Endothelial cell of umbilical vein (primary cell): Measurements from ENCODE around the gene PRKAG2. TPM values are rescaled to one million over a fixed set of nuclear protein-coding genes. Genes with fewer than 3 reads are reported as not detected.

Experiments
- BruUV-seq: library from RNA; stranded (reverse); fragments of 400-500 nt; replicated peaks from 2 replicates; lab custom pipeline; 2021; lab: Mats Ljungman, UMichigan
- CTCF ChIA-PET: fragments of 300-600, 350-600 bp; sonication (Branson Sonifier 250); formaldehyde crosslinking; loops from one replicate; lab custom pipeline; 2021; ENCODE audit warnings: antibody characterized with exemption, inconsistent platforms; lab: Charles Lee
- POLR2A ChIA-PET: fragments of 300-600, 350-600 bp; sonication (Branson Sonifier 250); formaldehyde crosslinking; loops from one replicate; lab custom pipeline; 2021; ENCODE audit warnings: antibody characterized with exemption, inconsistent platforms; lab: Charles Lee
- DNase-seq: peaks from one replicate; pipeline ENCODE4 v3.0.0-alpha.2; 2011; ENCODE audit warnings: low read depth, low spot score
- FAIRE-seq: peaks from 2 replicates; lab custom pipeline; 2011; peaks lifted over from hg19 to GRCh38; lab: Jason Lieb, UNC
- H2AFZ ChIP-seq: 2 replicates; pipeline ENCODE4 v1.6.0; 2012; ENCODE audit warnings: low read depth, low read length, control low read depth, inconsistent platforms
- H3K27ac ChIP-seq: 2 replicates; pipeline ENCODE4 v1.5.1; 2011; ENCODE audit warnings: low read depth, mild to moderate bottlenecking, control low read depth, low read length, moderate library complexity; ENCODE audit not compliant: insufficient read depth
- H3K27me3 ChIP-seq, 2 experiments: 2 replicates each; pipeline versions ENCODE4 v1.6.0 to v1.6.1; 2011; ENCODE audit warnings: low read length in 2 of 2, mixed read lengths in 1 of 2; ENCODE audit not compliant: control insufficient read depth in 2 of 2, insufficient read depth in 2 of 2
- H3K36me3 ChIP-seq, 2 experiments: 2 replicates in 1 of 2; 3 replicates in 1 of 2; pipeline ENCODE4 v1.5.1; 2011; ENCODE audit warnings: low read length in 2 of 2, mild to moderate bottlenecking in 1 of 2, moderate library complexity in 1 of 2; ENCODE audit not compliant: control insufficient read depth in 2 of 2, insufficient read depth in 2 of 2; ENCODE audit errors: extremely low read depth in 1 of 2
- H3K4me1 ChIP-seq: 3 replicates; pipeline ENCODE4 v1.5.1; 2011; ENCODE audit warnings: mild to moderate bottlenecking, low read length; ENCODE audit not compliant: control insufficient read depth, insufficient read depth; ENCODE audit errors: extremely low read depth
- H3K4me2 ChIP-seq: 2 replicates; pipeline ENCODE4 v1.6.1; 2011; ENCODE audit warnings: low read length, control low read depth, mixed read lengths; ENCODE audit not compliant: insufficient read depth
- H3K4me3 ChIP-seq, 3 experiments: fragments of 200-600 bp in 1 of 3; sonication (generic), shearing (Covaris generic) in 1 of 3; replicated peaks in 1 of 3; 2 replicates each; pipeline ENCODE4 v1.5.1; 2011 to 2016; ENCODE audit warnings: control low read depth in 3 of 3, low read length in 3 of 3, mild to moderate bottlenecking in 2 of 3, inconsistent platforms in 1 of 3, low read depth in 1 of 3, moderate library complexity in 1 of 3; ENCODE audit not compliant: insufficient read depth in 1 of 3
- H3K79me2 ChIP-seq: 2 replicates; pipeline ENCODE4 v1.6.0; 2012; ENCODE audit warnings: low read length, inconsistent platforms; ENCODE audit not compliant: control insufficient read depth, insufficient read depth
- H3K9ac ChIP-seq: replicated peaks from 2 replicates; pipeline ENCODE3; 2011; ENCODE audit warnings: low read length, control low read depth; ENCODE audit not compliant: insufficient read depth; ENCODE audit errors: extremely low read depth
- H3K9me1 ChIP-seq: replicated peaks from 3 replicates; pipeline ENCODE4 v1.6.0; 2011; ENCODE audit warnings: mild to moderate bottlenecking, low read length; ENCODE audit not compliant: control insufficient read depth, insufficient read depth; ENCODE audit errors: extremely low read depth
- H3K9me3 ChIP-seq: replicated peaks from 2 replicates; pipeline ENCODE4 v1.5.1; 2012; ENCODE audit warnings: low read length, inconsistent platforms; ENCODE audit not compliant: control insufficient read depth, insufficient read depth
- H4K20me1 ChIP-seq: replicated peaks from 2 replicates; pipeline ENCODE3; 2011; ENCODE audit warnings: mild to moderate bottlenecking, low read length; ENCODE audit not compliant: control insufficient read depth, insufficient read depth; ENCODE audit errors: extremely low read depth
- EZH2 ChIP-seq: IDR thresholded peaks from 2 replicates; pipeline ENCODE4 v1.6.1; 2012; ENCODE audit warnings: borderline replicate concordance, low read depth, mild to moderate bottlenecking, moderate library complexity, low read length, inconsistent platforms; ENCODE audit not compliant: severe bottlenecking
- FOS ChIP-seq: IDR thresholded peaks from 2 replicates; pipeline ENCODE4 v1.6.1; 2011; ENCODE audit warnings: mild to moderate bottlenecking, low read length, moderate library complexity, borderline replicate concordance; ENCODE audit not compliant: insufficient read depth
- JUN ChIP-seq: IDR thresholded peaks from 2 replicates; pipeline ENCODE4 v1.6.1; 2011; ENCODE audit warnings: borderline replicate concordance, low read depth; ENCODE audit not compliant: insufficient read length, insufficient read depth
- MYC ChIP-seq: IDR thresholded peaks from one replicate; pipeline ENCODE4 v1.6.1; 2011; ENCODE audit warnings: mild to moderate bottlenecking, low read depth, low read length
- POLR2AphosphoS5 ChIP-seq: IDR thresholded peaks from 2 replicates; pipeline ENCODE4 v1.6.1; 2012; ENCODE audit warnings: low read depth, mild to moderate bottlenecking, control low read depth, low read length, moderate library complexity; ENCODE audit not compliant: insufficient read depth
- dilution Hi-C: fragments of 300-500 bp; cut with MboI; formaldehyde crosslinking; loops from one replicate; pipeline ENCODE4 v1.15.0; 2019; ENCODE audit warnings: low sequenced_read_pairs; ENCODE audit not compliant: extremely low pct_ligation_motif_present
- intact Hi-C: fragments of 100-400 bp; cut with micrococcal nuclease; formaldehyde crosslinking; loops from one replicate; pipeline ENCODE4 v1.10.0; 2022
- polyA plus RNA-seq, 4 experiments: library from polyadenylated mRNA; depleted of rRNA in 3 of 4; stranded (reverse) in 3 of 4; unstranded in 1 of 4; fragments of >200 nt; gene quantifications; 2 replicates each; pipeline versions ENCODE4 v1.2.1 to v1.2.3, GENCODE V29; 2011 to 2012; ENCODE audit warnings: missing spikeins in 1 of 4
- total RNA-seq: library from RNA; stranded (reverse); gene quantifications from 2 replicates; pipeline ENCODE4 v1.2.3, GENCODE V29; 2021
- TF ChIP-seq, protein P1 (sequence below): IDR thresholded peaks from 2 replicates; pipeline ENCODE4 v1.6.1; 2011; ENCODE audit not compliant: insufficient read depth, insufficient read length

PRKAG2 gene
- total and polyA plus RNA-seq, 2 donors (not counting 3 experiments of a cell fraction or from before 2014, with no cell fraction given) = 19.3 to 51.5 TPM

DNA sequence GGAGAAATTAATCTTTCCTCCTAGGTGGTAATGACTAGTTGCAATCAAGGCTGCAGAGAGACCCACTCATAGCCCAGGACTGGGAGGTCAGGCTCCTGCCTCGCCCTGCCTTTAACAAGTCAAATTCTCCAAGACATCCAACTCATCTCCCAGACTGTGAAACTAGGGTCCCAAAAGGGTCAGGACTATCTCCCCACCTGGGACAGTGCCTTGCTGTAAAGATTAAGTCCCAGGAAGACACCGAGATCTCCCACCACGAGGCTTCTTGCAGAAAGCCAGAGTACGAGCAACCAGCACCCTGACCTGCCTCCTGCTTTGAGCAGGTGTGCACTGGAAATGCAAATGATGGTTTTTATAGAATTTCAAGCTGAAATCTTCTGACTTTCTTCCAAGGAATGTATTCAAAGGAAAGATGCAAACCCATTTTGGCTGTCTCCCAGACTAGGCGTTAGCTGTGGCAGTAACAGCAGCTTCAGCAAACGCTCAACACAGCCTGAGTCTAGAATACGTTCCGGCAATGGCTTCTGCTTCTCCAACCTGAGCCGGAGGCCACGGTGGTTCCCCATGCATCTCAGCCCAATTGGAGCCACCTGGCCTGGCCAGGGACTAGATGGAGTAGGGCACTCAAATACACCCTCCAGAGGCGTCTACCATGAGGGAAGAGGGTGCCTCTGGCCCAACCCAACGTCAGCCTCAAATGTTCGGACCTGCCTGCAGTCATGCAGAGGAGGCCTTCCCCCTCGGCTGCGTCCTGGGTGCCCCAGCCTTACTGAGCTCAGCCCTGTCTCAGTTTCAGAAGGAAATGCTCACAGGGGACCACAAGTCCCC, 170.4 kb downstream of the PRKAG2 start:
- CTCF ChIA-PET = interaction anchor here (0.7 to 2.9 kb wide), 4 partner anchors 16 to 140 kb away, joined by 3 to 17 read pairs (median 5); no protein-coding TSS in a partner anchor
- POLR2A ChIA-PET = no interaction called here
- H3K36me3 ChIP-seq = no peaks in the 10 kb centered on the region
- no peaks in the 10 kb centered on the region for H3K9me3 ChIP-seq
- intact Hi-C loops (no loop called here), dilution Hi-C loops (no loop called here)
- H3K79me2 ChIP-seq = no peaks in the 10 kb centered on the region
- no peak overlapping the region for H3K9ac ChIP-seq
- BruUV-seq = no TSS peak
- H3K9me1 ChIP-seq = no peaks in the 10 kb centered on the region
- H3K4me3 ChIP-seq = no peak overlapping the region
- no peak overlapping the region for H3K4me2 ChIP-seq
- FAIRE-seq (no peak), DNase-seq (no peak)
- no peak overlapping the region for H3K27ac ChIP-seq
- H3K4me1 ChIP-seq = no peaks in the 10 kb centered on the region
- H4K20me1 ChIP-seq = no peaks in the 10 kb centered on the region
- H2AFZ ChIP-seq = no peak overlapping the region
- no peaks in the 10 kb centered on the region for H3K27me3 ChIP-seq
- no peak for TF ChIP-seq FOS
- no peak for TF ChIP-seq MYC
- no peak for TF ChIP-seq EZH2
- no peak for TF ChIP-seq JUN
- TF ChIP-seq, protein P1, sequence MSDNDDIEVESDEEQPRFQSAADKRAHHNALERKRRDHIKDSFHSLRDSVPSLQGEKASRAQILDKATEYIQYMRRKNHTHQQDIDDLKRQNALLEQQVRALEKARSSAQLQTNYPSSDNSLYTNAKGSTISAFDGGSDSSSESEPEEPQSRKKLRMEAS = no peak
- no peak for TF ChIP-seq POLR2AphosphoS5
